HepG2 (cell line): ENCODE results near the gene XPR1. TPM values are rescaled to one million over a fixed set of nuclear protein-coding genes. Genes with fewer than 3 reads are reported as not detected.
A peak's percentile ranks its signal among the peaks of the same experiment; 100 is the strongest.

ENCODE experiments used
- CHD2 ChIP-seq: IDR thresholded peaks from 2 replicates; pipeline ENCODE4 v1.6.1; 2011; ENCODE audit warnings: low read depth, low read length, improper control_type of control experiment
- DZIP1 ChIP-seq: sonication (generic); formaldehyde crosslinking; IDR thresholded peaks from 2 replicates; pipeline ENCODE4 v1.5.0; 2020; ENCODE audit warnings: mild to moderate bottlenecking, missing genetic modification reagents
- E2F5 ChIP-seq: sonication (generic); formaldehyde crosslinking; conservative IDR thresholded peaks from 2 replicates; pipeline ENCODE4 v1.4.0; 2020; ENCODE audit warnings: missing genetic modification reagents
- HNF4G ChIP-seq, 2 experiments: sonication (generic) in 1 of 2; formaldehyde crosslinking in 1 of 2; IDR thresholded peaks; 2 replicates each; pipeline versions ENCODE4 v1.4.0 to v1.6.1; 2011 to 2020; ENCODE audit warnings: borderline replicate concordance in 2 of 2, low read depth in 2 of 2, mild to moderate bottlenecking in 2 of 2, low read length in 1 of 2, missing genetic modification reagents in 1 of 2, moderate library complexity in 1 of 2
- HNRNPL ChIP-seq: fragments of 200-400 bp; formaldehyde crosslinking; IDR thresholded peaks from 2 replicates; pipeline ENCODE4 v1.6.1; 2017; ENCODE audit warnings: mild to moderate bottlenecking, low read depth, low read length
- KMT2A ChIP-seq: sonication (generic); formaldehyde crosslinking; IDR thresholded peaks from 2 replicates; pipeline ENCODE4 v1.4.0; 2020; ENCODE audit warnings: missing genetic modification reagents
- POLR2A ChIP-seq, 2 experiments: IDR thresholded peaks; 2 replicates each; pipeline ENCODE4 v1.6.1; 2011; ENCODE audit warnings: low read depth in 2 of 2, low read length in 2 of 2, mild to moderate bottlenecking in 1 of 2, moderate library complexity in 1 of 2; ENCODE audit not compliant: insufficient read depth in 1 of 2
- RXRA ChIP-seq: sonication (generic); formaldehyde crosslinking; IDR thresholded peaks from 2 replicates; pipeline ENCODE4 v1.5.1; 2020; ENCODE audit warnings: missing genetic modification reagents
- SNAI1 ChIP-seq: sonication (generic); formaldehyde crosslinking; IDR thresholded peaks from 2 replicates; pipeline ENCODE4 v1.5.0; 2020; ENCODE audit warnings: mild to moderate bottlenecking, missing genetic modification reagents, borderline replicate concordance
- SNAPC2 ChIP-seq: sonication (generic); formaldehyde crosslinking; IDR thresholded peaks from 2 replicates; pipeline ENCODE4 v1.8.1; 2022; ENCODE audit warnings: mild to moderate bottlenecking, missing genetic modification reagents
- ZNF318 ChIP-seq: sonication (generic); formaldehyde crosslinking; IDR thresholded peaks from 2 replicates; pipeline ENCODE4 v1.4.0; 2020; ENCODE audit warnings: mild to moderate bottlenecking, missing genetic modification reagents
- ZNF746 ChIP-seq: sonication (generic); formaldehyde crosslinking; IDR thresholded peaks from 2 replicates; pipeline ENCODE4 v1.8.0; 2022; ENCODE audit warnings: mild to moderate bottlenecking, missing genetic modification reagents
- ZNF781 ChIP-seq: sonication (generic); formaldehyde crosslinking; IDR thresholded peaks from 2 replicates; pipeline ENCODE4 v1.5.1; 2020; ENCODE audit warnings: borderline replicate concordance, mild to moderate bottlenecking, missing genetic modification reagents; ENCODE audit errors: not compliant biosample characterization
- polyA plus RNA-seq, 8 experiments: library from polyadenylated mRNA; depleted of rRNA in 3 of 8; stranded (reverse) in 7 of 8; unstranded in 1 of 8; fragments of >200 nt; fragmentation: Illumina TruSeq in 4 of 8; extraction: Trizol in 4 of 8; gene quantifications; 2 replicates each; pipeline versions ENCODE4 v1.2.1 to v1.2.3, GENCODE V29; 2011 to 2016; ENCODE audit warnings: low read depth in 4 of 8, missing spikeins in 1 of 8, mixed read lengths in 1 of 8; ENCODE audit not compliant: insufficient read depth in 1 of 8
- total RNA-seq, 5 experiments: library from RNA; depleted of rRNA; stranded (reverse); fragments of >200 nt; fragmentation: Illumina TruSeq; extraction: Trizol; gene quantifications; 2 replicates each; pipeline ENCODE4 v1.2.3, GENCODE V29; 2016; ENCODE audit warnings: low read depth in 1 of 5
- TF ChIP-seq, protein P1 (sequence below): sonication (generic); formaldehyde crosslinking; IDR thresholded peaks from 2 replicates; pipeline ENCODE4 v1.4.0; 2020; ENCODE audit warnings: missing genetic modification reagents

Gene XPR1
- total and polyA plus RNA-seq, 2 of the 13 experiments (the other 11 are each of a cell fraction or from before 2014, with no cell fraction given), result 22.3 to 23.6 TPM

DNA sequence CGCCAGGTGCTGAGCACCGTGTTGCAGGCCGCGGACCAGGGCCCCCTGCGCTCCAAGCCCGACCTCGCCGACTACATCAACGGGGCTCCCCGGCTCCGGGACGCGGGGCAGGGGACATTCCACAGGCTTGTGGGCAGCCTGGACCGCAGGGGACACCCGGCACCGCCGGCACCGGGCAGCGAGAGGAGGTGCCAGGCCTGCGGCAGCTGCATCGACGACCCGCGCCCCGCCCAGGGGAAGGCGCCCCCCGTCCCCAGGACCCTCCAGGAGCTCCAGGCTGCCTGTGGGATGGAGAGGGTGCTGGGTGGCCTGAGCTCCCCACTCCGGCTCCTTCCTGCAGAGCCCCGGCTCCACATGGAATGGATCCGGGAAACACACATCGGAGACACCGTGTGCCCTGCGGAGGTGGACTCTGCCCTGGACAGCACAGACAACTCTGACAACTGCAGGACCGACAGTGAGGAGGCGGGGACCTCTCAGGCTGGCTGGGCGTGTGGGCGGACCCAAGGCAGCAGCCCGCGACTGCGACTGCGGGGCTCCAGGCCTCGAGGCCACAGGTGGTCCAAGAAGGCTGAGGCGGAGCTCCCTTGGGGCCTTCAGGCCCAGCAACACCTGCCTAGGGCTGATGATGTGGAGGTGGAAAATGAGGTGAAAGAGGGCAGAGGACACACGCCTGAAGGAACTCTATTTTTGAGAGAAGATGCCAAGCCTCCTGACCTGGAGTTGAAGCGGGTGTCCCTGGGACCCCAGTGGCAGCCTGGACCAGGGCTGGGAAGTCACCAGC lies 303.7 kb downstream of the XPR1 start (continued):
- TF ChIP-seq E2F5 (CRISPR knock-in tag) (no peak), HNF4G (IDR thresholded peaks at IDR 0.05; ENCODE audit: borderline replicate concordance, low read depth, low read length) (peak; percentile 77), HNF4G (CRISPR knock-in tag; IDR thresholded peaks at IDR 0.05; ENCODE audit: borderline replicate concordance, low read depth) (peak; percentile 89), ZNF781 (CRISPR knock-in tag) (no peak), CHD2 (no peak), KMT2A (CRISPR knock-in tag) (0 out of 2 replicates have a peak, but pooled peaks have one; percentile 28), POLR2A (IDR thresholded peaks at IDR 0.05; ENCODE audit: insufficient read depth in 1 of 2, low read depth in 2 of 2, low read length in 2 of 2) (peak in 1 of 2 experiments; percentile 58; a peak in 1 of 4 replicates), SNAI1 (CRISPR knock-in tag) (no peak), ZNF746 (CRISPR knock-in tag) (no peak), HNRNPL (peak; percentile 73; the same call in 1 of the 2 replicates), DZIP1 (CRISPR knock-in tag) (peak; percentile 72; the same call in 1 of the 2 replicates), ZNF318 (no peak), RXRA (CRISPR knock-in tag) (peak; percentile 41), SNAPC2 (no peak)
- TF ChIP-seq, protein P1, sequence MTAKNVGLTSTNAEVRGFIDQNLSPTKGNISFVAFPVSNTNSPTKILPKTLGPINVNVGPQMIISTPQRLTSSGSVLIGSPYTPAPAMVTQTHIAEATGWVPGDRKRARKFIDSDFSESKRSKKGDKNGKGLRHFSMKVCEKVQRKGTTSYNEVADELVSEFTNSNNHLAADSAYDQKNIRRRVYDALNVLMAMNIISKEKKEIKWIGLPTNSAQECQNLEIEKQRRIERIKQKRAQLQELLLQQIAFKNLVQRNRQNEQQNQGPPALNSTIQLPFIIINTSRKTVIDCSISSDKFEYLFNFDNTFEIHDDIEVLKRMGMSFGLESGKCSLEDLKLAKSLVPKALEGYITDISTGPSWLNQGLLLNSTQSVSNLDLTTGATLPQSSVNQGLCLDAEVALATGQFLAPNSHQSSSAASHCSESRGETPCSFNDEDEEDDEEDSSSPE, result peak; percentile 61; the same call in 1 of the 2 replicates
